H4 (cell line): ENCODE measurements around the gene APC2. TPM values are rescaled to one million over a fixed set of nuclear protein-coding genes. Genes with fewer than 3 reads are reported as not detected.

ENCODE experiments used
- DNase-seq: peaks from one replicate; pipeline ENCODE4 v3.0.0-alpha.2; 2015; ENCODE audit warnings: low spot score
- total RNA-seq: library from RNA; depleted of rRNA; stranded (reverse); fragments of >200 nt; shearing (Covaris generic); gene quantifications from 2 replicates; pipeline ENCODE4 v1.2.3, GENCODE V29; 2014

APC2 gene
- total RNA-seq, 1 experiment from 2014 or later = 1.5 TPM

GRCh38 chr19:1446713-1447481, 3.0 kb upstream of the APC2 start:
- no peak for DNase-seq

- no peak for DNase-seq
Observed at GRCh38 chr19:1447504-1447903, 2.4 kb upstream of the APC2 start.

GRCh38 chr19:1447944-1448343, 2.0 kb upstream of the APC2 start:
- no peak for DNase-seq

DNA sequence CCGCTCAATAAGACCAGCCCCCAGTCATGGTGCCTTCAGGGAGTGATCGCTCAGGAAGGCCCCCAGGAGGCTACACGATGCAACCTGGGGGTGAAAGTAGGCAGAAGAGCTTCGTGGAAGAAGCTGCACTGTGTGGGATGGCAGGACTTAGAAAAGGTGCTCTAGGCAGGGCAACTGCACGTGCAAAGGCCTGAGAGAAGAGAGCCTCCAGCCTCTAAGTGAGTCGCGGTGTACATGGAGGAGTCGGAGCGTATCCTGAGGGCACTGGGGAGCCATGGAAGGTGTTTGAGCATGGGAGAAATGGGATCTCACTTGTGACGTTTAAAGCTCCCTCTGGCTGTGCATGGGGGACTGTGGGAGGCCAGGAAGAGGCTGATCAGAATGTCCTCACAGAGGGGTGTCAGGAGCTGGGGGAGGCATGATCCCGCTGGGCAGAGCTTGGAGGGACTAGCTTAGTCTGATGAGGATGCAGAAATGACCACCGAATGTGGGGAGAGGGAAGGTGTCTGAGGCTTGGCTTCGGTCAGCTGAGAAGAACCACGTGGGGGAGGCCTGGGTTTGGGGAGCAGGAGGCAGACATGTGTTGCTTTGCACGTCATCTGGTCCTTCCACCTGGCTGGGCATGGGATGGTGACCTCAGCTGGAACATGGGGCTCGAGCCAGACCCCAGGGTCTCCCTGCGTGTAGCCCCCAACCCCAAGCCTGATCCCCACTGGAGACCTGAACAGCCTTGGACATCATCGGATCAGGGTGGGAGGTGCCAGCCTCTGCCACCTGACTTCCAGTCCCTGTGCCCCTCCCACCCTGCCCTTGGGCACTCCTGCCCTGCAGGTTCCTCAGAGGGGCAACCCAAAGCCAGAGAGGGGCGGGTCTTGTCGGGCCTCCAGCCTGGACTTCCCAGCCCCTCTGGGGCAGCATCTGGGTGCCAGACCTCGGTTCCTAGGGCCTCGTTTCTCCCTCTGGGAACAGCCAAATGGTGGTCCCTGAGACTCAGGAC, 1.1 kb downstream of the APC2 start:
- no peak for DNase-seq

DNA sequence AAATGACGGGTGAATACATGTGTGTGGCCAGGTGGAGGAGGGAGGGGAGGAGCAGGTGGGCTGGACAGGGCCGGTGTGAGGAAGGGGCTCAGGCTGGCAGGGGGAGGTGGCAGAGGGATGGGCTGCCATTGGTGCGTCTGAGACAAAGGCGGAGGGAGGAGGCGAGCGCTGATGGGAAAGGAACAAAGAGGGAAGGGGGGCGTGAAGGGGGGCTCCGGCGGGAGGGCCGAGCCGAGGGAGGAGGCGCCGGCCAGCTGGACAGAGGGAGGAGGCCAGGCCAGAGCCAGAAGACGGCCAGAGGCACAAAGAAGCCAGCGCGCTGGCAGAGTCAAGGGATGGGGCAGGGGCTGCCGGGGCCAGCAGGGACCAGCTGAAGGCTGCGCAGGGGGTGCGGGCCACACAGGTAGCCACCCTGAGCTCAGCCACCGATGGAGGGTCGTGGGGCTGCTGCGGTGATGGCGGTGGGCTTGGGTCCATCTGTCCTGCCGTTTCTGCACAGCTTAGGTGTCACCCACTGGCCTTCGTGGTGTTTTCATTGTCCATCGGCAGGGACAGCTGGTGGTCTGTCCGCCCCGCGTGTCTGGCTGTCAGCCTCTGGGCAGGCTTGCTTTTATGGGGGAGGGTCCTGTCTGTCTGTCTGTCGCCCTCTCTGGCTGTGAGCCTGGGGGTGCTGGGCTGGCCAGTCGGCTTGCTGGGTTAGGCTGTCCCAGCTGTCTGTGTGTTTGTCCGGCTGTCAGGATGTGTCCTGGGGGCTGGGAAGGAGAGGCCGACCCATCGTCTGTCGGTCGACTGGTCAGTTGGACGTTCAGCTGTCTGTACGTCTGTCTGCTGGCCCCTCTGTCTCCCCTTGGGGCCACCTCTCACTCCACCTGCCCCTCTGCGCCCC, 2.2 kb downstream of the APC2 start:
- no peak for DNase-seq

GRCh38 chr19:1452802-1453524, 3.0 kb downstream of the APC2 start:
- DNase-seq = no peak

DNA sequence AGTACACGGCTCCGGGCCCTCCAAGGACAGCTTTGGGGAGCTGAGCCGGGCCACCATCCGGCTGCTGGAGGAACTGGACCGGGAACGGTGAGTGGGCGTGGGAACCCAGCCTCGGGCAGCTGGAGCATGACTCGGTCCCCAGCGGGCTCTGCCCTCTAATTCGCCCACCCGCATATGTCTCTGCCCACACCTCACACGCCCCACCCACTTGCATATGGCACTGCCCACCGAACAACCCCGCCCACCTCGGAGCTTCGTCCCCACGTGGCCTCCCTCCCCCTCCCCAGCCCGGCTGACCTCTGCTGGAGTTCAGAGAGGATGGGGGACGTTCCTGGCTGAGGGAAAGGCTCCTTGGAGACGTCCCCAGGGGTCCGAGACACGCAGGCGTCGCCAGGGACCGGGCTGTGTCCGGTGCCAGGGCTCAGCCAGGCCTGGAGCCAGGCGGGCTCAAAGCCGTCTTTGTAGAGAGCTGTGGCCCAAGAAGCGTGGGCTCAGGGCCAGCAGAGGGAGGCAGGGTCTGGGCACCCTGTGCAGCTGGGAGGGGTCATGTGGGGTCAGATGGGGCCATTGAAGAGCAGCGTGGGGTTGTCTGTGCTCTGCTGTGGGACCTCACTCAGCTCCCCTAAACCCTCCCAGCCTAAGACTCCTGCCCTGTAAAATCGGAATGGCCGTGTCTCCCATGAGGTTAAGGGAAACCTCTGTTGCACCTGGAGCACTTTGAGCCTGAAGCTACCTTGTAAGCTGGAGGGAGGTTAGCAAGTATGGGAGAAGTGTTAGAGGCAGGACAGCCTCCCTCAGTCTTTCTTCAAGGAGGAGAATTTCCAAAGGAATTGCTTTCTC, 3.8 kb downstream of the APC2 start:
- peak; percentile 65 for DNase-seq

GRCh38 chr19:1455002-1455335, 5.0 kb downstream of the APC2 start:
- no peak for DNase-seq

DNA sequence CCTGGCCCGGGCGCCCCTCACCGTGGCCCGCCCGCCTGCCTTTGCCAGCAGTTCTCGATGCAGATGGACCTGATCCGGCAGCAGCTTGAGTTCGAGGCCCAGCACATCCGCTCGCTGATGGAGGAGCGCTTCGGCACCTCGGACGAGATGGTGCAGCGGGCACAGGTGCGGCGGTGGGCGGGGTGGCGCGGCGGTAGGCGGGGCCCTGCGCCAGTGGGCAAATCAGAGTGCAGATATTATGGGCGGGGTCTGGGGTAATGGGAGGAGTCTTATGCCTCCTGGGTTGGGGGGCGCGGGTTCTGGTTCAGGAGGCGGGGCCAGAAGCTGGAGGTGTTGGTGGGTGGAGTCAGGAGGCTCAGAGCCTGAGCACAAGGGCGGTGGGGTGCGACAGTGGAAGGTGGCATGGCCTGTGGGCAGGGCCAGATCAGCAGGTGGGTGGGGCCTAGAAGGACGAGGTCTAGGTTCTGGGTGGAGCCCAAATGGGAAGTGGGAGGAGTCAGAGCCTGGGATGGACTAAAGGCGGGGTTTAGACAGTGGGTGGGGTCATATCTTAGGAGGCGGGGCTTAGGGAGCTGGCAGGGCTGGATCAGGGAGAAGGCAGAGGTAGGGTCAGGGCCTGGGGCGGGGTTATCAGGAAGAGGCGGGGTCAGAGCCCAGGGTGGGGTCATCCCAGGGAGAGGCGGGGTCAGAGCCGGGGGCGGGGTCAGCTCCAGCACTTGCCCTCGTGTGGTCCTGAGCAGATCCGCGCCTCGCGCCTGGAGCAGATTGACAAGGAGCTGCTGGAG, 5.6 kb downstream of the APC2 start:
- DNase-seq = no peak

DNA sequence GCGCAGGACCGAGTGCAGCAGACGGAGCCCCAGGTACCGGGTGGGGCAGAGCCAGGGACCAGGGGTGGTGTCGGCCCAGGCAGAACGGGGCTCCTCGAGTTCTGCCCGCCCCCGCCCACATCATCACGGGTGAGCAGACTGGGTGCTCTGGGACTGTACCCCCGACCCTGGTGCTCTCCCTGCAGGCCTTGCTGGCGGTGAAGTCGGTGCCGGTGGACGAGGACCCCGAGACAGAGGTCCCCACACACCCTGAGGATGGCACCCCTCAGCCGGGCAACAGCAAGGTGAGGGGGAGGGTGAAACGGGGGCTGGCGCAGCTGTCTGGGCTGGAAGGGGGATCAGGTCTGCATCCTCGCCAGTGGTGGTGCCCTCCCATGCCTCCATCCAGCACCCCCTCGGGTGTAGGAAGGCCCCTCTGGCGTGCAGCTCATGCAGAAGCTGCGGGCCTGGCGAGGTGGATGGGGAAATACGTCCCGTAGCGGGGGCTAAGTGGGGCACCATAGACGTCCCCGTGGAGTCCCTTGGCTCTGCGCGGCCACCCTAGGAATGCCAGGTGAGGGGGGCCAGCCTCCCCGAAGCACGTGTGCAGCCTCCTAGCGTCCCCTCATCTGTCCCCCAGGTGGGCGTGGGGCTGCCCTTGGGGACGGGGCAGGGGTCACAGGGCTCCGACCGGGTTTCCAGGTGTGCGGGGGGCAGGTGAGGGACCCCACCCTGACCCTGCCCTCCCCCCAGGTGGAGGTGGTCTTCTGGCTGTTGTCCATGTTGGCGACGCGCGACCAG, 6.4 kb downstream of the APC2 start:
- no peak for DNase-seq

DNA sequence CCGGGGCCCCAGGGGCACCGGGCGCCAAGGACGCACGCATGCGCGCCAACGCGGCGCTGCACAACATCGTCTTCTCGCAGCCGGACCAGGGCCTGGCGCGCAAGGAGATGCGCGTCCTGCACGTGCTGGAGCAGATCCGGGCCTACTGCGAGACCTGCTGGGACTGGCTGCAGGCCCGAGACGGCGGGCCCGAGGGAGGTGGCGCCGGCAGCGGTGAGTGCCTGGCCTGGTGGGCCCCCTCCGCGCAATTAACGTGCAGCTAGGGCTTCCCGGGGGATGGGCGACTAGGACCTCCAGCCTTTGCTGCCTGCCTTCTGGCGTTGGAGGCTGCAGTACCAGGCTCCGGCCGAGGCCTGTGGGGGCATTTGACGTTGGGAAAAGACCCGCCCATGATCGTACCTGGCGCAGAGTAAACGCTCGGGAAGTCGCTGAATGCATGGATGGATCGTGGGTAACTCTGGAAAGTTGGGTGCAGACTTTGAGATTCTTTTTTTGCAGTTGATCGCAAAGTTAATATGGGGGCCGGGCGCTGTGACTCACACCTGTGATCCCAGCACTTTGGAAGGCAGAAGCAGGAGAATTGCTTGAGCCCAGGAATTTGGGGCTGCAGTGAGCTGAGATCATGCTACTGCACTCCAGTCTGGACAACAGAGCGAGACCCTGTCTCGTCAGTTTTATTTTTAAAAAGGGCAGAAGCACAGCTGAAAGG, 7.3 kb downstream of the APC2 start:
- DNase-seq = no peak

DNA sequence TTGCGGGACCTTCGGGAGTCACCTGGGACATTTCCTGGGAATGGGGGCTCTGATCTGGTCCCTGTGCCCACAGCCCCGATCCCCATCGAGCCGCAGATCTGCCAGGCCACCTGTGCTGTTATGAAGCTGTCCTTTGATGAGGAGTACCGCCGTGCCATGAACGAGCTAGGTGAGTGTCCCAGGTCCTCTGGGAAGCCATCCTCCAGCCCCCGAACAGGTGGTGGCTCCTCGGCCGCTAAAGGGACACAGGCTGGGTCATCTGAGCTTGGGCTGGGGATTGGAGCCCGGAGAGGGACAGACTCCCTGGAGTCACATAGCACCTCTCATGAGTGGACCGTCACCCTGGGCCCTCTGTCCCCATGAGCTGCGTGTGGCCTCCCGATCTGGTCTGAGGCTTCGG, 8.0 kb downstream of the APC2 start:
- DNase-seq = no peak

DNA sequence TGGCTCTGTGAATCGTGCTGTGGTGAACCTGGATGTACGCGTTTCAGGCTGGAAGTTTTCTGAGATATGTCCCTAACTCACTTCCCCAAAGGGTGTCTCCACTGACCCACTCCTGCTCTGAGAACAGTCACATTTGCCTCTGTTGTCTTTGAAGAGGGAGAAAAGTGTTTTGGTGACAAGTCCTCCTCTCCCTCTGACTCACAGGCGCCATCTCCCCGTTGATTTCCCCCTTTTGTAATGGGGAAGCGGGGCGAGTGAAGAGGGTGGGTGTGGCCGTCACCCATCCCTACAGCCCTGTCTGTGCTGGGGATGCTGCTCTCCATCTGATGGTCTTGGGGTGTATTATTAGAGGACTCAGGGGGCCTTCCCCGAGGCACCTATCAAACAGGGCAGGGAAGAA, 9.6 kb downstream of the APC2 start:
- no peak for DNase-seq

- DNase-seq = no peak
Observed at GRCh38 chr19:1460033-1460995, 10.4 kb downstream of the APC2 start.

DNA sequence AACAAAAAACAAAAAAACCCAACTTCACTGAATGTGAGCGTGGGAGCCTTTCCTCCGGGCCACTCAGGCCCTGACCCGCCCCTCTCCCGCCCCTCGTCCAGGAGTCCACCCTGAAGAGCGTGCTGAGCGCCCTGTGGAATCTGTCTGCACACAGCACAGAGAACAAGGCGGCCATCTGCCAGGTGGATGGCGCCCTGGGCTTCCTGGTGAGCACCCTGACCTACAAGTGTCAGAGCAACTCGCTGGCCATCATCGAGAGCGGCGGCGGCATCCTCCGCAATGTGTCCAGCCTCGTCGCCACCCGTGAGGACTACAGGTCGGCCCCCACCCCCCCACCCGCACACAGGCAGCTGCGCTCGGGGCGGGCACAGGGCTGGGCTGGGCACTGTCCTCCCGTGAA, 11.9 kb downstream of the APC2 start:
- no peak for DNase-seq

- DNase-seq = no peak
Observed at GRCh38 chr19:1465191-1466016, 15.5 kb downstream of the APC2 start.
